Choroid plexus epithelial cell (primary cell): ENCODE data around the gene ARHGAP33.

Source experiments
- DNase-seq: peaks from one replicate; pipeline ENCODE4 v3.0.0-alpha.2; 2010; ENCODE audit warnings: low read depth
- H3K4me3 ChIP-seq: 2 replicates; pipeline ENCODE4 v1.5.1; 2011; ENCODE audit warnings: low read depth, mild to moderate bottlenecking, control low read depth, low read length, moderate library complexity
- CTCF ChIP-seq: conservative IDR thresholded peaks from 2 replicates; pipeline ENCODE4 v1.5.1; 2011; ENCODE audit warnings: low read depth, mild to moderate bottlenecking, control low read depth, inconsistent platforms, low read length, moderate library complexity

Gene ARHGAP33

DNA sequence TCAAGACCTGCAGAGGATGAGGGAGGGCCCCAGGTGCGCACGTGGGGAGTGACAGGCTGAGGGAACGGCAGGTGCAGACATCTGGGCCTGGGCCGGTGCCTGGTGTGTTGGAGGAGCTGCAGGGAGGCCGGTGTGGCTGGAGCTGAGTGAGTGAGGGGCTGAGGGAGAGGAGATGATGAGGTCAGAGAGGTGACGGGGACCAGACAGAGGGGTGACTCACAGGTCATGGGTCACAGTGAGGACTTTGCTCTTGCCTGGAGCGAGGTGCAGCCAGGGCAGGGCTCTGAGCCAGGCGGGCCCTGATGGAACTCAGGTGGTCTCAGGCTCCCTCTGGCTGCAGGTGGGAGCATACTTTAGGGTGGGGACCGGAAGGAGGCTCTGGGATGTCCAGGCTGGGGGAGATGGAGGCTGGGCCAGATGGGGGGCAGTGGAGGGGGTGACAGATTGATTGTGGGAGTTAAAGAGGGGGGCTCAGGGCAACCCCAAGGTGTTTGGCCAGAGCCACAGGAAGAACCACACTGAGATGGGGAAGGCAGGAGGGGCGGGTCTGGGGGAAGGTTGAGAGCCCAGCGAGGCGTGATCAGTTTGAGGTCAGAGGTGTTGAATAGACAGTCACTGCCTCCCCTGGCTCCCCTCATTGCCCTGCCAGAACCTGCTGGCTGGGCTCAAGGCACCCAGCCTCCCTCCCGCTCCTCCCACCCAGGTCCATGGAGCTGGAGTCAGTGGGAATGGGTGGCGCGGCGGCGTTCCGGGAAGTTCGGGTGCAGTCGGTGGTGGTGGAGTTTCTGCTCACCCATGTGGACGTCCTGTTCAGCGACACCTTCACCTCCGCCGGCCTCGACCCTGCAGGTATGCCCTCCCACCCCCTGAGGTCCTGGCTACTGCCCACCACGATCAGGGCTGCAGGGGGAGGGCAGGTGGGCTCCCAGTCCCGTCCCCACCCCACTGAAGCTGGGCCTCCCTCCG, 8.4 kb downstream of the ARHGAP33 start:
- TF ChIP-seq CTCF = no peak

GRCh38 chr19:35784503-35785338, 9.4 kb downstream of the ARHGAP33 start:
- DNase-seq = no peak
- TF ChIP-seq CTCF = no peak

More for the DNA sequence above, 8.4 kb downstream of the ARHGAP33 start:
- H3K4me3 ChIP-seq = no peak overlapping the region
- no peak for DNase-seq

GRCh38 chr19:35785339-35785627, 9.9 kb downstream of the ARHGAP33 start:
- DNase-seq = no peak
- TF ChIP-seq CTCF = no peak
- H3K4me3 ChIP-seq = no peak overlapping the region

More at GRCh38 chr19:35784503-35785338, 9.4 kb downstream of the ARHGAP33 start:
- no peak overlapping the region for H3K4me3 ChIP-seq

DNA sequence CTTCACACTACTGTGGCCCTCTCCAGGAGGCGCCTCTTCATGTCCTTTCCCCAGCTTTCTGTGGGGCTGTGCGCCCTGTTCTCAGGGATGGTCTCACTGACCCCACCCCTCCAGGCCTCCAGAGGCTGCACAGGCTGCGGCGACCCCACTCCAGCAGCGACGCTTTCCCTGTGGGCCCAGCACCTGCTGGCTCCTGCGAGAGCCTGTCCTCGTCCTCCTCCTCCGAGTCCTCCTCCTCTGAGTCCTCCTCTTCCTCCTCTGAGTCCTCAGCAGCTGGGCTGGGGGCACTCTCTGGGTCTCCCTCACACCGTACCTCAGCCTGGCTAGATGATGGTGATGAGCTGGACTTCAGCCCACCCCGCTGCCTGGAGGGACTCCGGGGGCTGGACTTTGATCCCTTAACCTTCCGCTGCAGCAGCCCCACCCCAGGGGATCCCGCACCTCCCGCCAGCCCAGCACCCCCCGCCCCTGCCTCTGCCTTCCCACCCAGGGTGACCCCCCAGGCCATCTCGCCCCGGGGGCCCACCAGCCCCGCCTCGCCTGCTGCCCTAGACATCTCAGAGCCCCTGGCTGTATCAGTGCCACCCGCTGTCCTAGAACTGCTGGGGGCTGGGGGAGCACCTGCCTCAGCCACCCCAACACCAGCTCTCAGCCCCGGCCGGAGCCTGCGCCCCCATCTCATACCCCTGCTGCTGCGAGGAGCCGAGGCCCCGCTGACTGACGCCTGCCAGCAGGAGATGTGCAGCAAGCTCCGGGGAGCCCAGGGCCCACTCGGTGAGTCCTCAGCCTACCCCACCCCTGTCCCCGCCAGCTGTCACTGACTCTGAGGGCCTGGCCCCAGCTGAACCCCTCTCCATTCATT, 11.2 kb downstream of the ARHGAP33 start:
- no peak overlapping the region for H3K4me3 ChIP-seq
- no peak for TF ChIP-seq CTCF
- DNase-seq = no peak

DNA sequence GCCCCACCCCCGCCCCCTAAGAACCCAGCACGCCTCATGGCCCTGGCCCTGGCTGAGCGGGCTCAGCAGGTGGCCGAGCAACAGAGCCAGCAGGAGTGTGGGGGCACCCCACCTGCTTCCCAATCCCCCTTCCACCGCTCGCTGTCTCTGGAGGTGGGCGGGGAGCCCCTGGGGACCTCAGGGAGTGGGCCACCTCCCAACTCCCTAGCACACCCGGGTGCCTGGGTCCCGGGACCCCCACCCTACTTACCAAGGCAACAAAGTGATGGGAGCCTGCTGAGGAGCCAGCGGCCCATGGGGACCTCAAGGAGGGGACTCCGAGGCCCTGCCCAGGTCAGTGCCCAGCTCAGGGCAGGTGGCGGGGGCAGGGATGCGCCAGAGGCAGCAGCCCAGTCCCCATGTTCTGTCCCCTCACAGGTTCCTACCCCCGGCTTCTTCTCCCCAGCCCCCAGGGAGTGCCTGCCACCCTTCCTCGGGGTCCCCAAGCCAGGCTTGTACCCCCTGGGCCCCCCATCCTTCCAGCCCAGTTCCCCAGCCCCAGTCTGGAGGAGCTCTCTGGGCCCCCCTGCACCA, 11.9 kb downstream of the ARHGAP33 start:
- no peak for TF ChIP-seq CTCF
- no peak for DNase-seq
- H3K4me3 ChIP-seq = no peak overlapping the region

GRCh38 chr19:35788205-35788960, 13.0 kb downstream of the ARHGAP33 start:
- TF ChIP-seq CTCF = no peak
- DNase-seq = no peak
- no peak overlapping the region for H3K4me3 ChIP-seq
